HFF-Myc (cell line): ENCODE results near the gene LRRC15.

Experiments
- DNase-seq: peaks from one replicate; pipeline ENCODE4 v3.0.0-alpha.2; 2011; ENCODE audit warnings: low read depth; ENCODE audit errors: extremely low read depth
- H3K4me3 ChIP-seq: replicated peaks from 2 replicates; pipeline ENCODE4 v1.5.1; 2011; ENCODE audit warnings: low read depth, mild to moderate bottlenecking, control low read depth, low read length
- TF ChIP-seq, protein P1 (sequence below): IDR thresholded peaks from 2 replicates; pipeline ENCODE4 v1.5.1; 2012; ENCODE audit warnings: mild to moderate bottlenecking, low read depth, low read length, control low read depth; ENCODE audit errors: missing control alignments

Gene LRRC15

DNA sequence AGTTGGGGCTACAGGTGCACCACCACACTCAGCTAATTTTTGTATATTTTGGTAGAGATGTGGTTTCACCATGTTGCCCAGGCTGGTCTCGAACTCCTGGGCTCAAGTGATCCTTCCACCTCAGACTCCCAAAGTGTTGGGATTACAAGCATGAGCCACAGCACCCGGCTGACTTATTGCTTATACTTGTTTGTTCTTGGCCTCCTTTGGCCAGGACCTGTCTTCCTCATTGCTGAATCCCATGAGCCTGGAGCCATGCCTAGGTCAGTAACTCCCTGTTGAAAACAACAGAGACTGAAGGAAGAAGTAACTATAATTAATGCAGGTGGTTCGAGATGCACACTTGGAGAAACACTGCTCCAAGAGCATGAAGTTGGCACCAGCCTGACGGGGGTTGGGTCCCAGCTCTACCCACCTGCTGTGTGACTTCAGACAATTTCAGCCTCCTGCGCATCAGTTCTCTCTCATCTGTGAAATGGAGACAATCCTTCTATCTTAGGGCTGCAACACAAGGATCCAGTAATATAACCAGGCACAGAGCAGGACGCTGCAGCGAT, 57.3 kb downstream of the LRRC15 start:
- TF ChIP-seq, protein P1, sequence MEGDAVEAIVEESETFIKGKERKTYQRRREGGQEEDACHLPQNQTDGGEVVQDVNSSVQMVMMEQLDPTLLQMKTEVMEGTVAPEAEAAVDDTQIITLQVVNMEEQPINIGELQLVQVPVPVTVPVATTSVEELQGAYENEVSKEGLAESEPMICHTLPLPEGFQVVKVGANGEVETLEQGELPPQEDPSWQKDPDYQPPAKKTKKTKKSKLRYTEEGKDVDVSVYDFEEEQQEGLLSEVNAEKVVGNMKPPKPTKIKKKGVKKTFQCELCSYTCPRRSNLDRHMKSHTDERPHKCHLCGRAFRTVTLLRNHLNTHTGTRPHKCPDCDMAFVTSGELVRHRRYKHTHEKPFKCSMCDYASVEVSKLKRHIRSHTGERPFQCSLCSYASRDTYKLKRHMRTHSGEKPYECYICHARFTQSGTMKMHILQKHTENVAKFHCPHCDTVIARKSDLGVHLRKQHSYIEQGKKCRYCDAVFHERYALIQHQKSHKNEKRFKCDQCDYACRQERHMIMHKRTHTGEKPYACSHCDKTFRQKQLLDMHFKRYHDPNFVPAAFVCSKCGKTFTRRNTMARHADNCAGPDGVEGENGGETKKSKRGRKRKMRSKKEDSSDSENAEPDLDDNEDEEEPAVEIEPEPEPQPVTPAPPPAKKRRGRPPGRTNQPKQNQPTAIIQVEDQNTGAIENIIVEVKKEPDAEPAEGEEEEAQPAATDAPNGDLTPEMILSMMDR, result no peak
- H3K4me3 ChIP-seq, result no peak overlapping the region
- DNase-seq, result no peak

DNA sequence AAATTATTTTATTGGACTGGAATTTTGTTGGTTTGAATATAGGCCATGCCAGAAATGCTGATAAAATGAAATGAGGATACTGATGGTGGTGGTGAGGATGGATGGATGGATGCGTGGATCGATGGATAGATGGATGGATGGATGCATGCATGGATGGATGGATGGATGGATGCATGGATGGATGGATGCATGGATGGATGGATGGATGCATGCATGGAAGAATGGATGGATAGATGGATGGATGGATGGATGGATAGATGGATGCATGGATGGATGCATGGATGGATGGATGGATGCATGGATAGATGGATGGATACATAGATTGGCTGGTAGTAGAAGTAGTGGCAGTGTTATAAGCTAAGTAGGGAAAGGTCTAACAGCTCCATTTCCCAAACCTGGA, 58.5 kb downstream of the LRRC15 start:
- TF ChIP-seq, protein P1, result no peak
- no peak for DNase-seq
- H3K4me3 ChIP-seq, result no peak overlapping the region

GRCh38 chr3:194310060-194310835, 59.3 kb downstream of the LRRC15 start:
- no peak for DNase-seq
- TF ChIP-seq, protein P1, result no peak
- no peak overlapping the region for H3K4me3 ChIP-seq

GRCh38 chr3:194308601-194309449, 60.7 kb downstream of the LRRC15 start:
- H3K4me3 ChIP-seq, result no peak overlapping the region
- DNase-seq, result no peak
- TF ChIP-seq, protein P1, result no peak

GRCh38 chr3:194307849-194308248, 61.7 kb downstream of the LRRC15 start:
- no peak overlapping the region for H3K4me3 ChIP-seq
- TF ChIP-seq, protein P1, result no peak
- DNase-seq, result no peak

- DNase-seq, result no peak
- TF ChIP-seq, protein P1, result no peak
- H3K4me3 ChIP-seq, result no peak overlapping the region
Measured at GRCh38 chr3:194306771-194307640, 62.5 kb downstream of the LRRC15 start.
